Thymus (tissue), 11 donors: ENCODE data around the gene MKNK2. TPM values are rescaled to one million over a fixed set of nuclear protein-coding genes. Genes with fewer than 3 reads are reported as not detected.

Experiments
- DNase-seq, 9 donors: peaks; one replicate each; pipeline ENCODE4 v3.0.0-alpha.2; 2013; ENCODE audit warnings: low spot score in 9 of 9, low read depth in 6 of 9, missing footprints in 1 of 9
- H3K27ac ChIP-seq, 2 donors: one replicate each; pipeline ENCODE4 v1.5.1; 2013; ENCODE audit warnings: control low read depth in 1 of 2, low read depth in 1 of 2, low read length in 1 of 2, mild to moderate bottlenecking in 1 of 2, moderate library complexity in 1 of 2
- H3K27me3 ChIP-seq, 2 donors: one replicate each; pipeline ENCODE4 v1.5.1; 2013; ENCODE audit warnings: low read length in 1 of 2; ENCODE audit not compliant: control insufficient read depth in 2 of 2, insufficient read depth in 1 of 2
- H3K36me3 ChIP-seq, 2 donors: one replicate each; pipeline ENCODE4 v1.5.1; 2013; ENCODE audit warnings: low read length in 1 of 2, mild to moderate bottlenecking in 1 of 2, moderate library complexity in 1 of 2; ENCODE audit not compliant: control insufficient read depth in 2 of 2, insufficient read depth in 2 of 2
- H3K4me1 ChIP-seq, 2 donors: one replicate each; pipeline ENCODE4 v1.5.1; 2013; ENCODE audit warnings: low read length in 2 of 2; ENCODE audit not compliant: control insufficient read depth in 2 of 2, insufficient read depth in 2 of 2
- H3K4me3 ChIP-seq, 2 donors: one replicate each; pipeline ENCODE4 v1.5.1; 2013; ENCODE audit warnings: low read length in 2 of 2, control low read depth in 1 of 2, mild to moderate bottlenecking in 1 of 2
- H3K9me3 ChIP-seq, 2 donors: one replicate each; pipeline ENCODE4 v1.5.1; 2013; ENCODE audit warnings: low read length in 1 of 2, mild to moderate bottlenecking in 1 of 2; ENCODE audit not compliant: control insufficient read depth in 2 of 2, insufficient read depth in 1 of 2
- WGBS: extraction: QIAGEN DNeasy Blood & Tissue Kit; methylation state at CpG from one replicate; pipeline ENCODE4 v1.1.7; 2013; 5-methylcytosine and 5-hydroxymethylcytosine counted together
- polyA plus RNA-seq: library from polyadenylated mRNA; stranded (reverse); fragments of 200-250 nt; gene quantifications from one replicate; pipeline ENCODE4 v1.2.3, GENCODE V29; 2013
- total RNA-seq: library from RNA; stranded (reverse); fragments of 120-200 nt; gene quantifications from one replicate; pipeline ENCODE4 v1.2.4, GENCODE V29; 2013
- donor health status: healthy.

Gene MKNK2
- total and polyA plus RNA-seq, 2 donors, result 59.4 to 97.9 TPM

GRCh38 chr19:2032296-2032941 lies 18.6 kb downstream of the MKNK2 start:
- Histone ChIP-seq H3K27me3 (peaks cover 0 to 11% of the 10 kb centered on the region in 2 donors), H3K4me3 (no peak overlapping the region), H3K27ac (peak overlapping the region; percentile 50 to 91), H3K36me3 (no peaks in the 10 kb centered on the region), H3K9me3 (peaks cover 2 to 17% of the 10 kb centered on the region in 2 donors), H3K4me1 (peaks cover 9 to 26% of the 10 kb centered on the region in 2 donors)
- DNase-seq, result peak in 1 of 9 donors; percentile 37
- 7% methylated on average over 19 of the region's 19 CpGs for WGBS

- peaks cover 0 to 6% of the 10 kb centered on the region in 2 donors for H3K9me3 ChIP-seq
- no peaks in the 10 kb centered on the region for H3K36me3 ChIP-seq
- no peak for DNase-seq
- peaks cover 6 to 7% of the 10 kb centered on the region in 2 donors for H3K4me1 ChIP-seq
- 83% methylated on average over 9 of the region's 9 CpGs for WGBS
- peaks cover 0 to 3% of the 10 kb centered on the region in 2 donors for H3K27me3 ChIP-seq
- no peak overlapping the region for H3K27ac ChIP-seq
- no peak overlapping the region for H3K4me3 ChIP-seq
These were observed 23.7 kb downstream of the MKNK2 start for GRCh38 chr19:2027361-2027760.

DNA sequence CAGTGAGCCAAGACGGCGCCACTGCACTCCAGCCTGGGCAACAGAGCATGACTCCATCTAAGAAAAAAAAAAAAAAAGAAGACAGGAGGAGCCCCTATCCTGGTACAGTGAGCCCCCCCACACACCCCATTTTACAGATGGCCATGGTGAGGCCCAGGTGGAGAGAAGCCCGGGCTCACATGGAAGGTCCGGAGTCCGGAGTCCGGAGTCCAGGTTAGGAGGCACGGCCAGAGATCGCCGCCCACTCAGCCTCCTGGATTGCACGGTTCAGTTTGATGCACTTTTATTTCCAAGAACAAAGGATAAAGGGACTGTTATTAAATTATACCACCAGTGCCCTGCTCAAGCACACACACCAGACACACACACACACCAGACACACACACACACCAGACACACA lies 24.3 kb downstream of the MKNK2 start:
- no peak overlapping the region for H3K4me3 ChIP-seq
- no peaks in the 10 kb centered on the region for H3K36me3 ChIP-seq
- peaks cover 1% of the 10 kb centered on the region in 2 donors for H3K4me1 ChIP-seq
- H3K27ac ChIP-seq, result no peak overlapping the region
- DNase-seq, result no peak
- WGBS, result 96% methylated on average over 10 of the region's 10 CpGs
- peaks cover 0 to 6% of the 10 kb centered on the region in 2 donors for H3K9me3 ChIP-seq
- no peaks in the 10 kb centered on the region for H3K27me3 ChIP-seq

DNA sequence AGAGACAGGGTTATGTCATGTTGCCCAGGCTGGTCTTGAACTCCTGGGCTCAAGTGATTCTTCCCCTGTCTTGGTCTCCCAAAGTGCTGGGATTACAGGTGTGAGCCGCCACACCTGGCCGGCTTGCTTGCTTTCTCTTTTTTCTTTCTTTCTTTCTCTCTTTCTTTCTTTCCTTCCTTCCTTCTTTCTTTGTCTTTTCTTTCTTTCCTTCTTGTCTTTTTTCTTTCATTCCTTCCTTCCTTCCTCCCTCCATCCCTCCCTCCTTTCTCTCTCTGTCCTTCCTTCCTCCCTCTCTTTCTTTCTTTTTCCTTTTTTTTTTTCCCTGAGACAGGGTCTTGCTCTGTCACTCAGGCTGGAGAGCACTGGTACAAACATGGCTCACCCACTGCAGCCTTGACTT lies 28.8 kb downstream of the MKNK2 start:
- no peaks in the 10 kb centered on the region for H3K27me3 ChIP-seq
- DNase-seq, result no peak
- H3K36me3 ChIP-seq, result no peaks in the 10 kb centered on the region
- no peak overlapping the region for H3K27ac ChIP-seq
- no peak overlapping the region for H3K4me3 ChIP-seq
- peaks cover 0 to 6% of the 10 kb centered on the region in 2 donors for H3K9me3 ChIP-seq
- 96% methylated on average over 2 of the region's 2 CpGs for WGBS
- peaks cover 0 to 5% of the 10 kb centered on the region in 2 donors for H3K4me1 ChIP-seq

DNA sequence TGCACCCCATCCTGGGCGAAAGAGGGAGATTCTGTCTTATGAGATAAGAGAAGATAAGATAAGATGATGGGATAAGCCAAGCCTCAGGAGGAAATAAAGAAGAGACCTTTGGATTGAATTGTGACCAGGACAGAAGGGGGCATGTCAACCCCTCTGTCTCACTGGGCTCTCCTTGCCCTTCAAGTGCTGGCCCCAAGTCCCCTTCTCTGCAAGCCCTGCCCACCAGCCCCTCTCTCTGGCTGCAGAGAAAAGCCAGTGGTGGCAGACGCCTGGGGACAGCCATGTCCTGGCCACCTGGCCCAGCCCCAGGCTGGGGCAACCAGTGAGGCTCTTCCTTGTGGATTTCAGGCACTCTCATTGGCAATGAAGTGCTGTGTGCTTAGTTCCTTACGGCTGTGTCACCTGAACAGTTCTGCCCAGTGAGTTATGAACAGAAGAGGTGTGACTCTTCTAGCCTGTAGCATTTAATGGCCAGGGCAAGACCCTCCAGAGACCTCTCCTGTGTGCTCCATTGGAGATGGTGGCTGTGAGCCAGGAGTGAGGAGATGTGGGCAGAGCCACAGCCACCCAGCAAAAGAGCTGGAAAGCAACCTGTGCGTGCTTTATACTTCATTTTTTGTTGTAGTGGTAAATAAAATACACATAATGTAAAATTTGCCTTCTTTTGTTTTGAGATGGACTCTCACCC lies 29.4 kb downstream of the MKNK2 start:
- 93% methylated on average over 4 of the region's 4 CpGs for WGBS
- Histone ChIP-seq H3K4me3 (no peak overlapping the region), H3K36me3 (no peaks in the 10 kb centered on the region), H3K27ac (no peak overlapping the region), H3K27me3 (no peaks in the 10 kb centered on the region), H3K9me3 (peaks cover 0 to 6% of the 10 kb centered on the region in 2 donors), H3K4me1 (peaks cover 0 to 5% of the 10 kb centered on the region in 2 donors)
- no peak for DNase-seq

- no peak for DNase-seq
- WGBS, result 98% methylated on average over 13 of the region's 13 CpGs
- H3K27me3 ChIP-seq, result no peaks in the 10 kb centered on the region
- peaks cover 0 to 3% of the 10 kb centered on the region in 2 donors for H3K36me3 ChIP-seq
- H3K4me3 ChIP-seq, result no peak overlapping the region
- no peak overlapping the region for H3K27ac ChIP-seq
- H3K9me3 ChIP-seq, result no peaks in the 10 kb centered on the region
- H3K4me1 ChIP-seq, result peaks cover 5 to 23% of the 10 kb centered on the region in 2 donors
These were observed 32.3 kb downstream of the MKNK2 start for GRCh38 chr19:2018752-2019151.

DNA sequence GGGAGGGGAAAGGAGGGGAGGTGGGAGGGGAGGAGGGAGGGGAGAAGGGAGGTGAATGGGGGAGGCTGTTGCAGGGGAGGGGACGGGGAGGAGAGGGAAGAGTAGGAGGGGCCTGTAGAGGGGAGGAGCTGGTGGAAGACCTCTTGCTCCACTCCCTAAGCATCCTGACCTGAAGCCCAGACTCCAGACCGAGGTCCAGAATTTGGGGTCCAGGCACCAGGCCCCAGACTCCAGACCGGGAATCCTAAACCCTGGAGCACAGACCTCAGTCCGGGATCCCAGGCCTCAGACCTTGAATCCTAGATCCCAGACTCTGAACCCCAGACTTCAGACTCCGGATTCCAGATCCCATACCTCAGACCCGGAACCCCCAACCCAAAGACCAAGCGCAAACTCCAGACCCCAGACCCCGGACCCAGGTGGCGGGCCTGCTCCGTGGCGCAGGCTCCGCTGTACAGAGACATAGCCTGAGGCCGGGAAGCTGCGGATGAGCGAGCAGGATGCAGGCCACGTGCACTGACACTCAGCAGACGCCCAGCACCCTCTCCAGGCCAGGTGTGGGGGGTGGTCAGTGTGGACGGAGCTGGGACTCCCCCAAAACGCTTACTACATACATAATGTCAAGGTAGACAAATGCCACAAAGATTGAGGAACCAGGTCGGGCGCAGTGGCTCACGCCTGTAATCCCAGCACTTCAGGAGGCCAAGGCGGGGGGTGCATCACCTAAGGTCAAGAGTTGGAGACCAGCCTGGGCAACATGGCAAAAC lies 34.8 kb downstream of the MKNK2 start:
- Histone ChIP-seq H3K36me3 (peaks cover 0 to 14% of the 10 kb centered on the region in 2 donors), H3K4me3 (peak overlapping the region; percentile 39 to 82), H3K27me3 (no peaks in the 10 kb centered on the region), H3K9me3 (peaks cover 0 to under 1% of the 10 kb centered on the region in 2 donors), H3K4me1 (peaks cover 8 to 26% of the 10 kb centered on the region in 2 donors), H3K27ac (peak overlapping the region; percentile 63 to 83)
- peak in 7 of 9 donors; percentile 26 to 69 (median 52) for DNase-seq
- 78% methylated on average over 23 of the region's 23 CpGs for WGBS

- peaks cover 0 to 18% of the 10 kb centered on the region in 2 donors for H3K36me3 ChIP-seq
- DNase-seq, result peak in 7 of 9 donors; percentile 26 to 76 (median 56)
These were observed 35.5 kb downstream of the MKNK2 start, which contains the start of gene BTBD2 for GRCh38 chr19:2015608-2015950. TSS of gene BTBD2 (minus strand) at chr19:2015714. CDS start at chr19:2015703, 11 bp downstream.

More at GRCh38 chr19:2015608-2015950, 35.5 kb downstream of the MKNK2 start, which contains the start of gene BTBD2:
- Histone ChIP-seq H3K27me3 (no peaks in the 10 kb centered on the region), H3K4me1 (peaks cover 8 to 26% of the 10 kb centered on the region in 2 donors), H3K4me3 (peak within 1 kb of the TSS; percentile 39 to 82), H3K27ac (peak within 1 kb of the TSS; percentile 63 to 83), H3K9me3 (peaks cover 0 to 2% of the 10 kb centered on the region in 2 donors)
- WGBS, result under 1% methylated on average over 19 of the region's 20 CpGs
